ENCODE measurements around the gene LARGE2. TPM values are rescaled to one million over a fixed set of nuclear protein-coding genes. Genes with fewer than 3 reads are reported as not detected.

The LARGE2 gene
- total and polyA plus RNA-seq, 2 experiments from 2014 or later, result 4.3 to 9.7 TPM

DNA sequence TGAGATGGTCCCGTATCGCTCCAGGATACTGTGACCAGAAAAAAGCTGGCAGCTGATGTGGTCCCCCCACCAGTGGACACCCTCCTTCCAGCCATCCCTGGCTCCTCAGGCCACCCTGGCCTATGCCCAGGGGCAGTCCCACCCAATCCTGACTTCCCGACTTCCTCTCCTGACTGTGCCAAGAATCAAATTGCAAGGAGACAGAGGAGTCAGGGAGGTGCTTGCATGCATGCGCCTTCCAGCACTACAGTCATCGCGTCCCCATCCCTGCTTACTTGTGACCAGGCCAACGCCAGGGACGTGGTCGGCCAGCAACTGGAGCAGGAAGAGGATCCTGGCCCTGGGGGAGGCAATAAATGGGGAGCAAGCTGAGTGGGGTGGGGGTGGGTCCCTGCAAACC lies 11.8 kb upstream of the LARGE2 start:
- no peaks in the 10 kb centered on the region for H3K9me3 ChIP-seq (ENCODE audit: low read depth)
- no peak overlapping the region for H3K27ac ChIP-seq
- no peaks in the 10 kb centered on the region for H3K36me3 ChIP-seq (replicated peaks; ENCODE audit: insufficient read depth, low read depth)
- no peak overlapping the region for H3K4me3 ChIP-seq
- no peaks in the 10 kb centered on the region for H3K4me1 ChIP-seq (ENCODE audit: insufficient read depth)
- no peak overlapping the region for H2AFZ ChIP-seq
- TF ChIP-seq EZH2 (IDR thresholded peaks at IDR 0.05; ENCODE audit: borderline replicate concordance), result no peak
- TF ChIP-seq, protein P1, sequence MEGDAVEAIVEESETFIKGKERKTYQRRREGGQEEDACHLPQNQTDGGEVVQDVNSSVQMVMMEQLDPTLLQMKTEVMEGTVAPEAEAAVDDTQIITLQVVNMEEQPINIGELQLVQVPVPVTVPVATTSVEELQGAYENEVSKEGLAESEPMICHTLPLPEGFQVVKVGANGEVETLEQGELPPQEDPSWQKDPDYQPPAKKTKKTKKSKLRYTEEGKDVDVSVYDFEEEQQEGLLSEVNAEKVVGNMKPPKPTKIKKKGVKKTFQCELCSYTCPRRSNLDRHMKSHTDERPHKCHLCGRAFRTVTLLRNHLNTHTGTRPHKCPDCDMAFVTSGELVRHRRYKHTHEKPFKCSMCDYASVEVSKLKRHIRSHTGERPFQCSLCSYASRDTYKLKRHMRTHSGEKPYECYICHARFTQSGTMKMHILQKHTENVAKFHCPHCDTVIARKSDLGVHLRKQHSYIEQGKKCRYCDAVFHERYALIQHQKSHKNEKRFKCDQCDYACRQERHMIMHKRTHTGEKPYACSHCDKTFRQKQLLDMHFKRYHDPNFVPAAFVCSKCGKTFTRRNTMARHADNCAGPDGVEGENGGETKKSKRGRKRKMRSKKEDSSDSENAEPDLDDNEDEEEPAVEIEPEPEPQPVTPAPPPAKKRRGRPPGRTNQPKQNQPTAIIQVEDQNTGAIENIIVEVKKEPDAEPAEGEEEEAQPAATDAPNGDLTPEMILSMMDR (IDR thresholded peaks at IDR 0.05; ENCODE audit: poor library complexity), result no peak
- TF ChIP-seq EZH2phosphoT487 (IDR thresholded peaks at IDR 0.05; ENCODE audit: low read depth, severe bottlenecking, unreplicated experiment), result no peak
- H3K9me2 ChIP-seq (replicated peaks; ENCODE audit: insufficient read depth), result no peaks in the 10 kb centered on the region
- no peaks in the 10 kb centered on the region for H4K20me1 ChIP-seq (ENCODE audit: insufficient read depth, poor library complexity, severe bottlenecking)
- H3K4me2 ChIP-seq, result no peak overlapping the region
- no peaks in the 10 kb centered on the region for H3K27me3 ChIP-seq
- no peak for DNase-seq (ENCODE audit: low spot score)
- 97% methylated on average over 9 of the region's 9 CpGs for WGBS (ENCODE audit: low lambda C conversion rate, missing lambda C conversion rate)
- no peaks in the 10 kb centered on the region for H3K79me2 ChIP-seq

DNA sequence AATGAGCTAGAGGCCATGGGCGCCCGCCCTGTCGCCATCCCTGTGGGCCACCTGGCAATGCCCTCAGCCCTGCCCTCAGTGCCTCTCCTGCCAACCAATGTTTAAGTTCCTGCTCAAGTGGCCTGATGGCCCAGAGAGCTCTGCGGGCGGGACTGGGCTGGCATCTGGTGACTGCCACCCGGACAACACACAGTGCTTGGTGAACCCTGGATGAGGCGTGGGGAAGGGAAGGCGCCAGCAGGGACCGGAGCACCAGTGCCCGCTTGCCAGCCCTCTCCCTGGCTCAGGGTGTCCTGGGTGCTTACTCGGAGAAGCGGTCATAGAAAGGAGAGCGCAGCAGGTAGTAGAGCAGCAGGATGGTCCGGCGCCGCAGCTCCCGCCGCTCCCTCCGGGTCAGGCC lies 8.9 kb upstream of the LARGE2 start:
- TF ChIP-seq EZH2phosphoT487 (IDR thresholded peaks at IDR 0.05; ENCODE audit: low read depth, severe bottlenecking, unreplicated experiment), result no peak
- TF ChIP-seq, protein P1 (IDR thresholded peaks at IDR 0.05; ENCODE audit: poor library complexity), result no peak
- TF ChIP-seq EZH2 (IDR thresholded peaks at IDR 0.05; ENCODE audit: borderline replicate concordance), result no peak
- H3K27me3 ChIP-seq, result no peaks in the 10 kb centered on the region
- H2AFZ ChIP-seq, result no peak overlapping the region
- H4K20me1 ChIP-seq (ENCODE audit: insufficient read depth, poor library complexity, severe bottlenecking), result no peaks in the 10 kb centered on the region
- no peak overlapping the region for H3K27ac ChIP-seq
- no peaks in the 10 kb centered on the region for H3K4me1 ChIP-seq (ENCODE audit: insufficient read depth)
- no peaks in the 10 kb centered on the region for H3K9me2 ChIP-seq (replicated peaks; ENCODE audit: insufficient read depth)
- peaks cover 12% of the 10 kb centered on the region for H3K79me2 ChIP-seq
- H3K4me3 ChIP-seq, result no peak overlapping the region
- 98% methylated on average over 19 of the region's 19 CpGs for WGBS (ENCODE audit: low lambda C conversion rate, missing lambda C conversion rate)
- no peaks in the 10 kb centered on the region for H3K9me3 ChIP-seq (ENCODE audit: low read depth)
- H3K4me2 ChIP-seq, result no peak overlapping the region
- DNase-seq (ENCODE audit: low spot score), result no peak
- H3K36me3 ChIP-seq (replicated peaks; ENCODE audit: insufficient read depth, low read depth), result no peaks in the 10 kb centered on the region

DNA sequence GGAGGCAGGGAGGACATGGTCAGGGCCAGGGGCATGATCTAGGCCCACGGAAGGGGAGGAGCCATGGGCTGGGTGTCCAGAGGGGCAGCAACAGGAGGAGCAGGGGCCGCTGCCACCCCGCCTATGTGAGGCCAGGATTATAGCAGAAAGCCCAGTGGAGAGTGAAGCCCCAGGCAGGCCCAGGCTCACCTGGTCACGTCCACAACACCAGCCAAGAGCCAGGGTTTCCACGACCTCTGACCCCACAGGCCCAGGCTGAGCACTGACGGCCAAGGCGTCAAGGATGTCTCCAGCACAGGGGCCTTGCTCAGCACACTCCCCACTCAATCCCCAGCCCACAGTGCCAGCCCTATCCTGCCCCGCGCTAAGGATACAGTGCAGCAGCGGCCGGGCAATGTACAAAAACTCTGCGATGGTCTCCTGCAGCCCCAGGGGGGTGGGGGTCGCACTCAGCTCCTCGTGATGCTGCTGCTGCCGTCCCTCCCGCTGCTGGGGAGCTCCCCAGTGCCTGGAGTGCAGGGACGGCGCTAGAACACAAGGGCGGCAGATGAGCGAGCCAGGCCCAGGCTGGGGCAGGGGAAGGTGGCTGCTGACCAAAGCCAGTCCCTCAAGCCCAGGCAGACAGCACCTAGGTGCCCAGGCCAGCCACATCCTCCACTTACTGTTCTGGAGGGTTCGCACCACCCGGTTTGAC lies 8.4 kb upstream of the LARGE2 start:
- H3K27ac ChIP-seq, result no peak overlapping the region
- no peaks in the 10 kb centered on the region for H4K20me1 ChIP-seq (ENCODE audit: insufficient read depth, poor library complexity, severe bottlenecking)
- no peaks in the 10 kb centered on the region for H3K9me3 ChIP-seq (ENCODE audit: low read depth)
- no peak overlapping the region for H3K4me2 ChIP-seq
- no peak for DNase-seq (ENCODE audit: low spot score)
- TF ChIP-seq, protein P1 (IDR thresholded peaks at IDR 0.05; ENCODE audit: poor library complexity), result no peak
- TF ChIP-seq EZH2phosphoT487 (IDR thresholded peaks at IDR 0.05; ENCODE audit: low read depth, severe bottlenecking, unreplicated experiment) (no peak), EZH2 (IDR thresholded peaks at IDR 0.05; ENCODE audit: borderline replicate concordance) (no peak)
- H3K4me1 ChIP-seq (ENCODE audit: insufficient read depth), result no peaks in the 10 kb centered on the region
- H2AFZ ChIP-seq, result no peak overlapping the region
- H3K27me3 ChIP-seq, result no peaks in the 10 kb centered on the region
- H3K36me3 ChIP-seq (replicated peaks; ENCODE audit: insufficient read depth, low read depth), result no peaks in the 10 kb centered on the region
- 95% methylated on average over 22 of the region's 22 CpGs for WGBS (ENCODE audit: low lambda C conversion rate, missing lambda C conversion rate)
- peaks cover 12% of the 10 kb centered on the region for H3K79me2 ChIP-seq
- H3K4me3 ChIP-seq, result no peak overlapping the region
- no peaks in the 10 kb centered on the region for H3K9me2 ChIP-seq (replicated peaks; ENCODE audit: insufficient read depth)

Data from hepatocyte (in vitro differentiated cells).